B cell (primary cell): ENCODE data around the gene SNRPE. TPM values are rescaled to one million over a fixed set of nuclear protein-coding genes. Genes with fewer than 3 reads are reported as not detected.

Source experiments
- ATAC-seq: fragments of 200-7000 bp; cut with Tn5 transposase; one replicate; pipeline ENCODE4 v1.10.0; 2021; ENCODE audit warnings: low read depth, mild to moderate bottlenecking, moderate number of reproducible peaks, moderate library complexity
- CTCF ChIA-PET: fragments of 350-600 bp; sonication (Branson Sonifier 250); formaldehyde crosslinking; loops from one replicate; lab custom pipeline; 2021; ENCODE audit warnings: antibody characterized with exemption, inconsistent platforms; lab: Charles Lee
- POLR2A ChIA-PET: fragments of 350-600 bp; sonication (Branson Sonifier 250); formaldehyde crosslinking; loops from one replicate; lab custom pipeline; 2021; ENCODE audit warnings: antibody characterized with exemption; lab: Charles Lee
- DNase-seq: peaks from one replicate; pipeline ENCODE4 v3.0.0; 2013
- H2AFZ ChIP-seq: 2 replicates; pipeline ENCODE4 v1.6.1; 2012; ENCODE audit warnings: mild to moderate bottlenecking, low read depth, low read length; ENCODE audit not compliant: insufficient read depth, poor library complexity, severe bottlenecking
- H3K27ac ChIP-seq, 2 donors: 1 replicate in 1 of 2; 2 replicates in 1 of 2; pipeline ENCODE4 v1.5.1; 2012 to 2013; ENCODE audit warnings: low read length in 2 of 2, mild to moderate bottlenecking in 2 of 2, moderate library complexity in 1 of 2
- H3K27me3 ChIP-seq, 4 experiments: fragments of 200-600 bp in 1 of 4; sonication (generic) in 1 of 4; replicated peaks in 1 of 4; 1 replicate in 2 of 4; 2 replicates in 2 of 4; pipeline versions ENCODE4 v1.6.1 to v1.7.0; 2013 to 2016; ENCODE audit warnings: low read length in 3 of 4, mild to moderate bottlenecking in 2 of 4, mixed read lengths in 1 of 4, moderate library complexity in 1 of 4; ENCODE audit not compliant: insufficient read depth in 4 of 4, control insufficient read depth in 3 of 4; ENCODE audit errors: control extremely low read depth in 1 of 4
- H3K36me3 ChIP-seq, 2 experiments: replicated peaks in 1 of 2; 1 replicate in 1 of 2; 2 replicates in 1 of 2; pipeline versions ENCODE4 v1.6.1 to v1.7.1; 2013; ENCODE audit warnings: low read length in 1 of 2; ENCODE audit not compliant: insufficient read depth in 2 of 2, control insufficient read depth in 1 of 2; ENCODE audit errors: control extremely low read depth in 1 of 2, extremely low read depth in 1 of 2
- H3K4me1 ChIP-seq, 2 donors: fragments of 200-600 bp in 1 of 2; sonication (generic) in 1 of 2; 1 replicate in 1 of 2; 2 replicates in 1 of 2; pipeline versions ENCODE4 v1.5.1 to v1.6.1; 2013 to 2017; ENCODE audit warnings: low read length in 2 of 2; ENCODE audit not compliant: control insufficient read depth in 2 of 2, insufficient read depth in 2 of 2
- H3K4me2 ChIP-seq: replicated peaks from 2 replicates; pipeline ENCODE3; 2012; ENCODE audit warnings: mild to moderate bottlenecking, low read depth, low read length; ENCODE audit not compliant: poor library complexity, severe bottlenecking
- H3K4me3 ChIP-seq, 5 experiments: fragments of 200-600 bp in 1 of 5; sonication (generic) in 1 of 5; 1 replicate in 3 of 5; 2 replicates in 2 of 5; pipeline versions ENCODE4 v1.5.1 to v1.7.0; 2011 to 2016; ENCODE audit warnings: low read length in 4 of 5, mild to moderate bottlenecking in 4 of 5, low read depth in 2 of 5, control low read depth in 1 of 5, moderate library complexity in 1 of 5; ENCODE audit not compliant: insufficient read depth in 1 of 5; ENCODE audit errors: control extremely low read depth in 1 of 5, extremely low read depth in 1 of 5
- H3K79me2 ChIP-seq: fragments of 200-600 bp; sonication (generic); one replicate; pipeline ENCODE4 v1.6.0; 2016; ENCODE audit warnings: low read length; ENCODE audit not compliant: control insufficient read depth, insufficient read depth
- H3K9ac ChIP-seq: fragments of 200-600 bp; sonication (generic); 2 replicates; pipeline ENCODE4 v1.6.1; 2017; ENCODE audit warnings: mild to moderate bottlenecking, low read length, moderate library complexity
- H3K9me3 ChIP-seq, 3 donors: one replicate each; pipeline versions ENCODE4 v1.6.1 to v1.7.1; 2013; ENCODE audit warnings: low read length in 2 of 3; ENCODE audit not compliant: control insufficient read depth in 2 of 3, insufficient read depth in 1 of 3; ENCODE audit errors: control extremely low read depth in 1 of 3
- H4K20me1 ChIP-seq: 2 replicates; pipeline ENCODE4 v1.6.0; 2012; ENCODE audit warnings: mild to moderate bottlenecking, low read length; ENCODE audit not compliant: insufficient read depth, control insufficient read depth, poor library complexity, severe bottlenecking
- H3K27ac Mint-ChIP-seq: one replicate; pipeline ENCODE4 v1.8.0; 2021; ENCODE audit warnings: mixed read lengths
- H3K27me3 Mint-ChIP-seq: one replicate; pipeline ENCODE4 v1.8.0; 2021; ENCODE audit warnings: mixed read lengths
- H3K4me1 Mint-ChIP-seq: one replicate; pipeline ENCODE4 v1.8.0; 2021; ENCODE audit warnings: mixed read lengths
- H3K4me3 Mint-ChIP-seq: one replicate; pipeline ENCODE4 v1.8.0; 2021; ENCODE audit warnings: mixed read lengths
- H3K9me3 Mint-ChIP-seq: one replicate; pipeline ENCODE4 v1.8.0; 2022; ENCODE audit warnings: mixed read lengths; ENCODE audit not compliant: insufficient read depth
- CTCF ChIP-seq: fragments of 200-600 bp; IDR thresholded peaks from one replicate; pipeline ENCODE4 v1.8.0; 2022; ENCODE audit warnings: antibody characterized with exemption, mild to moderate bottlenecking
- EZH2 ChIP-seq: IDR thresholded peaks from 2 replicates; pipeline ENCODE4 v1.6.1; 2012; ENCODE audit warnings: borderline replicate concordance, low read depth, mild to moderate bottlenecking, moderate library complexity, low read length; ENCODE audit not compliant: insufficient read depth, poor library complexity, severe bottlenecking
- WGBS: methylation state at CpG from one replicate; pipeline ENCODE4 v1.1.5; 2013; ENCODE audit warnings: missing lambda C conversion rate; ENCODE audit not compliant: insufficient coverage; 5-methylcytosine and 5-hydroxymethylcytosine counted together
- intact Hi-C: fragments of 100-400 bp; cut with micrococcal nuclease; formaldehyde crosslinking; loops from one replicate; pipeline ENCODE4 v1.10.0; 2022
- polyA plus RNA-seq: library from polyadenylated mRNA; depleted of rRNA; stranded (reverse); fragments of >200 nt; gene quantifications from 2 replicates; pipeline ENCODE4 v1.2.3, GENCODE V29; 2012
- total RNA-seq, 2 donors: library from RNA; stranded (reverse); fragments of 120-200 nt in 1 of 2; gene quantifications; 1 replicate in 1 of 2; 2 replicates in 1 of 2; pipeline versions ENCODE4 v1.2.3 to v1.2.4, GENCODE V29; 2013 to 2022

The SNRPE gene
- total and polyA plus RNA-seq, 2 donors (not counting 1 experiment from before 2014, with no cell fraction given) = 76.9 to 80.8 TPM

- H3K4me1 Mint-ChIP-seq = peaks cover 1% of the 10 kb centered on the region
- Histone ChIP-seq H3K9ac (no peak overlapping the region), H4K20me1 (no peaks in the 10 kb centered on the region), H3K9me3 (no peaks in the 10 kb centered on the region), H3K4me3 (no peak overlapping the region), H3K27ac (no peak overlapping the region), H3K36me3 (peaks cover 5 to 52% of the 10 kb centered on the region in 2 experiments), H3K4me2 (no peak overlapping the region), H2AFZ (no peak overlapping the region), H3K27me3 (no peaks in the 10 kb centered on the region), H3K79me2 (no peaks in the 10 kb centered on the region), H3K4me1 (no peaks in the 10 kb centered on the region)
- ChIA-PET CTCF (interaction anchor here (3.1 kb wide), 1 partner anchor 259 kb away, joined by 21 read pairs; no protein-coding TSS in a partner anchor), POLR2A (no interaction called here)
- H3K9me3 Mint-ChIP-seq = no peaks in the 10 kb centered on the region
- H3K4me3 Mint-ChIP-seq = no peak overlapping the region
- DNase-seq (no peak), ATAC-seq (no peak)
- no peaks in the 10 kb centered on the region for H3K27me3 Mint-ChIP-seq
- no CpG with 5 or more reads among the region's 1 CpG for WGBS
- intact Hi-C loops = no loop called here
- TF ChIP-seq CTCF = no peak
- no peak for TF ChIP-seq EZH2
- no peak overlapping the region for H3K27ac Mint-ChIP-seq
Measured at GRCh38 chr1:203870245-203870644, 8.8 kb downstream of the SNRPE start.

- H3K4me3 Mint-ChIP-seq = no peak overlapping the region
- no peak overlapping the region for H3K27ac Mint-ChIP-seq
- DNase-seq (peak; percentile 37), ATAC-seq (no peak)
- no peaks in the 10 kb centered on the region for H3K27me3 ChIP-seq
- H3K79me2 ChIP-seq = no peaks in the 10 kb centered on the region
- ChIA-PET POLR2A (no interaction called here), CTCF (interaction anchor here (3.1 kb wide), 1 partner anchor 258 kb away, joined by 21 read pairs; no protein-coding TSS in a partner anchor)
- no peak overlapping the region for H3K4me3 ChIP-seq
- no peaks in the 10 kb centered on the region for H3K4me1 ChIP-seq
- no peak overlapping the region for H2AFZ ChIP-seq
- no peak for TF ChIP-seq EZH2
- peak; percentile 61 for TF ChIP-seq CTCF
- no peak overlapping the region for H3K4me2 ChIP-seq
- intact Hi-C loops = no loop called here
- no peaks in the 10 kb centered on the region for H3K9me3 ChIP-seq
- no peak overlapping the region for H3K9ac ChIP-seq
- H3K36me3 ChIP-seq = peaks cover 5 to 44% of the 10 kb centered on the region in 2 experiments
- H3K27me3 Mint-ChIP-seq = no peaks in the 10 kb centered on the region
- no peaks in the 10 kb centered on the region for H4K20me1 ChIP-seq
- no CpG with 5 or more reads among the region's 3 CpGs for WGBS
- no peaks in the 10 kb centered on the region for H3K4me1 Mint-ChIP-seq
- no peaks in the 10 kb centered on the region for H3K9me3 Mint-ChIP-seq
- no peak overlapping the region for H3K27ac ChIP-seq
Measured at GRCh38 chr1:203871114-203871880, 9.9 kb downstream of the SNRPE start.
